GM23338 (cell line): ENCODE results near the gene PPM1N.

ENCODE experiments used
- CREB1 ChIP-seq: fragments of 250-450 bp; sonication (Bioruptor Pico); IDR thresholded peaks from 2 replicates; pipeline ENCODE4 v1.5.0; 2020; ENCODE audit warnings: low read depth, mild to moderate bottlenecking, moderate library complexity
- CTCF ChIP-seq, 2 experiments: fragments of 200-600 bp in 1 of 2; sonication (generic) in 1 of 2; conservative IDR thresholded peaks; 2 replicates each; pipeline versions ENCODE4 v1.5.1 to v1.6.1; 2016 to 2017; ENCODE audit warnings: antibody characterized with exemption in 2 of 2, low read depth in 2 of 2, mild to moderate bottlenecking in 2 of 2, moderate library complexity in 1 of 2
- EZH2 ChIP-seq: fragments of 200-600 bp; sonication (generic); IDR thresholded peaks from one replicate; pipeline ENCODE4 v1.8.0; 2017; ENCODE audit warnings: antibody characterized with exemption, mild to moderate bottlenecking, low read depth; ENCODE audit not compliant: unreplicated experiment
- JUNB ChIP-seq: IDR thresholded peaks from one replicate; pipeline ENCODE4 v1.6.1; 2016; ENCODE audit warnings: antibody characterized with exemption; ENCODE audit not compliant: unreplicated experiment
- POLR2AphosphoS5 ChIP-seq: IDR thresholded peaks from 2 replicates; pipeline ENCODE4 v1.6.1; 2016; ENCODE audit warnings: antibody characterized with exemption, low read depth
- REST ChIP-seq: IDR thresholded peaks from one replicate; pipeline ENCODE4 v1.6.1; 2018; ENCODE audit warnings: antibody characterized with exemption; ENCODE audit not compliant: unreplicated experiment
- STAT1 ChIP-seq: IDR thresholded peaks from one replicate; pipeline ENCODE4 v1.6.1; 2016; ENCODE audit warnings: antibody characterized with exemption; ENCODE audit not compliant: unreplicated experiment

GRCh38 chr19:45512881-45513483, 14.7 kb downstream of the PPM1N start:
- TF ChIP-seq EZH2 (no peak), CTCF (conservative IDR thresholded peaks at IDR 0.05; ENCODE audit: low read depth in 2 of 2) (no peak), REST (no peak), JUNB (no peak), CREB1 (no peak), POLR2AphosphoS5 (no peak), STAT1 (no peak)
